ENCODE results near the gene SLC6A18. TPM values are rescaled to one million over a fixed set of nuclear protein-coding genes. Genes with fewer than 3 reads are reported as not detected.

Gene SLC6A18
- polyA plus RNA-seq, 1 of the 3 experiments (the other 2 are of a cell fraction), result not detected

- TF ChIP-seq USF1 (IDR thresholded peaks at IDR 0.05; ENCODE audit: borderline replicate concordance, low read depth) (no peak), TEAD4 (IDR thresholded peaks at IDR 0.05; ENCODE audit: borderline replicate concordance, insufficient read depth) (no peak), RFX5 (IDR thresholded peaks at IDR 0.05; ENCODE audit: low read length) (no peak), RAD21 (IDR thresholded peaks at IDR 0.05; ENCODE audit: low read length) (no peak)
Measured at GRCh38 chr5:1257841-1258240, 32.7 kb downstream of the SLC6A18 start (continued).

- Histone ChIP-seq H3K27ac (ENCODE audit: low read depth in 2 of 2, low read length in 1 of 2) (no peak overlapping the region), H3K79me2 (ENCODE audit: insufficient read depth) (no peaks in the 10 kb centered on the region), H4K20me1 (ENCODE audit: insufficient read depth) (no peaks in the 10 kb centered on the region), H2AFZ (ENCODE audit: low read depth) (no peak overlapping the region), H3F3A (replicated peaks; ENCODE audit: insufficient read depth) (no peaks in the 10 kb centered on the region), H3K27me3 (ENCODE audit: insufficient read depth) (no peaks in the 10 kb centered on the region; the same call in 1 of the 2 replicates), H3K9ac (no peak overlapping the region), H3K36me3 (replicated peaks in 1 of 2; ENCODE audit: control insufficient read depth in 1 of 2, insufficient read depth in 2 of 2, low read length in 1 of 2) (no peaks in the 10 kb centered on the region), H3K4me2 (no peak overlapping the region), H3K9me3 (no peaks in the 10 kb centered on the region; the same call in 1 of the 2 replicates), H3K4me1 (ENCODE audit: control insufficient read depth in 1 of 2, insufficient read depth in 2 of 2, low read depth in 1 of 2, low read length in 1 of 2) (no peaks in the 10 kb centered on the region), H3K4me3 (ENCODE audit: low read depth in 2 of 2, low read length in 1 of 2) (no peak overlapping the region), H3K9me2 (no peaks in the 10 kb centered on the region)
- TF ChIP-seq JUND (IDR thresholded peaks at IDR 0.05) (no peak), SIN3A (IDR thresholded peaks at IDR 0.05; ENCODE audit: borderline replicate concordance, low read depth, low read length) (no peak), USF1 (IDR thresholded peaks at IDR 0.05; ENCODE audit: borderline replicate concordance, low read depth) (no peak), FOSL2 (IDR thresholded peaks at IDR 0.05; ENCODE audit: borderline replicate concordance, low read depth) (no peak), EZH2phosphoT487 (IDR thresholded peaks at IDR 0.05; ENCODE audit: borderline replicate concordance, low read depth) (no peak), CHD2 (IDR thresholded peaks at IDR 0.05; ENCODE audit: low read length, partially characterized antibody) (no peak), CTCF (IDR thresholded peaks at IDR 0.05) (no peak), RFX5 (IDR thresholded peaks at IDR 0.05; ENCODE audit: low read length) (no peak), NRF1 (IDR thresholded peaks at IDR 0.05; ENCODE audit: low read depth, low read length) (no peak), RAD21 (IDR thresholded peaks at IDR 0.05; ENCODE audit: low read length) (no peak), MAX (IDR thresholded peaks at IDR 0.05; ENCODE audit: low read depth) (no peak), SMC3 (IDR thresholded peaks at IDR 0.05; ENCODE audit: low read depth, low read length) (no peak), FOXJ3 (CRISPR knock-in tag; IDR thresholded peaks at IDR 0.05) (no peak), FOXM1 (IDR thresholded peaks at IDR 0.05; ENCODE audit: low read depth) (no peak), RXRA (IDR thresholded peaks at IDR 0.05; ENCODE audit: borderline replicate concordance, low read depth) (no peak), GABPA (IDR thresholded peaks at IDR 0.05; ENCODE audit: low read depth) (no peak), USF2 (IDR thresholded peaks at IDR 0.05; ENCODE audit: borderline replicate concordance, low read depth, low read length) (no peak), REST (IDR thresholded peaks at IDR 0.05; ENCODE audit: low read depth, low read length) (no peak), TAF1 (IDR thresholded peaks at IDR 0.05; ENCODE audit: borderline replicate concordance, low read depth, low read length) (no peak)
- ChIA-PET POLR2A (no interaction called here), CTCF (no interaction called here)
- DNase-seq, result no peak
- WGBS (ENCODE audit: low lambda C conversion rate), result 76% methylated on average over 21 of the region's 23 CpGs
Measured at GRCh38 chr5:1259806-1260480, 34.8 kb downstream of the SLC6A18 start.

Data from SK-N-SH (cell line).